VCaP (cell line): ENCODE measurements around the gene IL18R1.

Experiments
- H3K27ac ChIP-seq: fragments of 450-650 bp; 2 replicates; pipeline ENCODE4 v1.5.1; 2017
- TF ChIP-seq, protein P1 (sequence below): fragments of 450-650 bp; conservative IDR thresholded peaks from 2 replicates; pipeline ENCODE4 v1.5.1; 2017; ENCODE audit warnings: mild to moderate bottlenecking, moderate library complexity

Gene IL18R1

DNA sequence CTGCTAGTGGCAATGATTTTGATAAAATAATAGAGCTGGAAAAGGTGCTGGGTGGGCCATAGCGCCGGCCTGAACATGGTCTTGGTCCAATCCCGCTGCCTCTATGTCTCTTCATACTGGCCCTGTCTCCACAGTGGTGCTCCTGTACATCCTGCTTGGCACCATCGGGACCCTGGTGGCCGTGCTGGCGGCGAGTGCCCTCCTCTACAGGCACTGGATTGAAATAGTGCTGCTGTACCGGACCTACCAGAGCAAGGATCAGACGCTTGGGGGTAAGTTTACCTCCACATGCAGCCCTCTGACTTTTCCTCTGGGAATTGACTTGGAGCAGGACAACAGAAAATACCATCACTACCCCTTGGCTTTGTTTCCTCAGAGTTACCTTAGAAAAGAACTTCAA, 91.3 kb downstream of the IL18R1 start:
- TF ChIP-seq, protein P1, sequence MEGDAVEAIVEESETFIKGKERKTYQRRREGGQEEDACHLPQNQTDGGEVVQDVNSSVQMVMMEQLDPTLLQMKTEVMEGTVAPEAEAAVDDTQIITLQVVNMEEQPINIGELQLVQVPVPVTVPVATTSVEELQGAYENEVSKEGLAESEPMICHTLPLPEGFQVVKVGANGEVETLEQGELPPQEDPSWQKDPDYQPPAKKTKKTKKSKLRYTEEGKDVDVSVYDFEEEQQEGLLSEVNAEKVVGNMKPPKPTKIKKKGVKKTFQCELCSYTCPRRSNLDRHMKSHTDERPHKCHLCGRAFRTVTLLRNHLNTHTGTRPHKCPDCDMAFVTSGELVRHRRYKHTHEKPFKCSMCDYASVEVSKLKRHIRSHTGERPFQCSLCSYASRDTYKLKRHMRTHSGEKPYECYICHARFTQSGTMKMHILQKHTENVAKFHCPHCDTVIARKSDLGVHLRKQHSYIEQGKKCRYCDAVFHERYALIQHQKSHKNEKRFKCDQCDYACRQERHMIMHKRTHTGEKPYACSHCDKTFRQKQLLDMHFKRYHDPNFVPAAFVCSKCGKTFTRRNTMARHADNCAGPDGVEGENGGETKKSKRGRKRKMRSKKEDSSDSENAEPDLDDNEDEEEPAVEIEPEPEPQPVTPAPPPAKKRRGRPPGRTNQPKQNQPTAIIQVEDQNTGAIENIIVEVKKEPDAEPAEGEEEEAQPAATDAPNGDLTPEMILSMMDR, result no peak
- no peak overlapping the region for H3K27ac ChIP-seq
